ENCODE results near the gene QRICH2. TPM values are rescaled to one million over a fixed set of nuclear protein-coding genes. Genes with fewer than 3 reads are reported as not detected.

The QRICH2 gene
- total RNA-seq, 2 experiments from 2014 or later, result 3.6 to 3.7 TPM

DNA sequence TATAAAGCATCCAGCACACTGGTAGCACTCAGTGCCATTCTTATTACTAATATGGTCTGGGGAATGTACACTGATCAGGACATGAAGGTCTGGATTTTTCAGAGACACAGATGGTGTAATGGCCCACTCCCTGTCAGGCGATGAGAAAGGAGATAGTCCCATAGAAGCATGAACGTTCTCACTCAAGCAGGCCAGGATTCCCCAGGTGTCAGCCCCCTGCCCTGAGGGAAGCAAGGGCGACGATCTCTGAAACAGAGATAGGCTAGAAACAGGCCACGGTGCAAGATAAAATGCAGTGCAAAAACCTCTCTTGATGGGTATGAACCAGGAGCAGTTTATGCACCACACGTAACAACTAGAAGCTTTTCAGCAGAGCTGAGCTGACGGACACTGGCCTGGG lies 35.0 kb upstream of the QRICH2 start:
- ChIA-PET CTCF (no interaction called here), POLR2A (no interaction called here)
- H3K4me1 Mint-ChIP-seq, result no peaks in the 10 kb centered on the region
- no peaks in the 10 kb centered on the region for H3K9me3 Mint-ChIP-seq
- no peaks in the 10 kb centered on the region for H3K27me3 Mint-ChIP-seq
- no peak overlapping the region for H3K27ac Mint-ChIP-seq
- H3K4me3 Mint-ChIP-seq, result no peak overlapping the region
- no peak for DNase-seq
- peaks cover 30% of the 10 kb centered on the region for H3K36me3 Mint-ChIP-seq (ENCODE audit: low read depth)

DNA sequence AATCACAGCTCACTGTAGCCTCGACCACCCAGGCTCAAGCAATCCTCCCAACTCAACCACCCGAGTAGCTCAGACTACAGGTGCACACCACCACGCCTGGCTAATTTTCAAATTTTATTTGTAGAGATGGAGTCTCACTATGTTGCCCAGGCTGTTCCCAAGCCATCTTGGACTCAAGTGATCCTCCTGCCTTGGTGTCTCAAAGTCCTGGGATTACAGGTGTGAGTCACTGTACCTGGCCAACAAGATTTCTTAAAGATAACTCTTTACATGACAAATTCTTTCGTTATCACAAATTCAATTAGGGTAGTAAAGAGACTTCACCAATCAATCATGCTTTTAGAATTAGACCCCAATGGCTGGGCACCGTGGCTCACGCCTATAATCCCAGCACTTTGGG lies 33.2 kb upstream of the QRICH2 start:
- Mint-ChIP-seq H3K9me3 (no peaks in the 10 kb centered on the region), H3K4me3 (no peak overlapping the region), H3K36me3 (ENCODE audit: low read depth) (peaks cover 23% of the 10 kb centered on the region), H3K27me3 (no peaks in the 10 kb centered on the region), H3K27ac (no peak overlapping the region), H3K4me1 (peaks cover 3% of the 10 kb centered on the region)
- ChIA-PET POLR2A (interaction anchor here (0.6 kb wide), 1 partner anchor 423 kb away, joined by 3 read pairs; no protein-coding TSS in a partner anchor), CTCF (interaction anchor here (1.2 kb wide), 1 partner anchor 12 kb away, joined by 4 read pairs; the partner anchor contains the start of gene PRPSAP1)
- no peak for DNase-seq

DNA sequence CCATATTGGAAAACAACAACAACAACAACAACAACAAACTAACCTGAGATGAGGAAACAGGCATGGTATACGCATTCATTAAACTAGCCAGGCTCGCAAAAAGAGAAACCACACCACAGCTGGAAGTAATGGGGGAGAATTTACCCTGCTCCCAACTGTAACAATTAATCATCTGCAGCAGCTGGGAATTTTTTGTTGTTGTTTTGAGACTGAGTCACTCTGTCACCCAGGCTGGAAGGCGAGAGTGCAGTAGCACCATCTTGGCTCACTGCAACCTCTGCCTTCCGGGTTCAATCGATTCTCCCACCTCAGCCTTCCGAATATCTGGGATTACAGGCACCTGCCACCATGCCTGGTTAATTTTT lies 29.3 kb upstream of the QRICH2 start:
- H3K9me3 Mint-ChIP-seq, result no peaks in the 10 kb centered on the region
- H3K27ac Mint-ChIP-seq, result no peak overlapping the region
- H3K27me3 Mint-ChIP-seq, result no peaks in the 10 kb centered on the region
- H3K4me3 Mint-ChIP-seq, result no peak overlapping the region
- no peak for DNase-seq
- ChIA-PET POLR2A (no interaction called here), CTCF (interaction anchor here (0.6 to 1.1 kb wide), 2 partner anchors 15 to 972 kb away, joined by 3 read pairs; no protein-coding TSS in a partner anchor)
- peaks cover 16% of the 10 kb centered on the region for H3K36me3 Mint-ChIP-seq (ENCODE audit: low read depth)
- H3K4me1 Mint-ChIP-seq, result peaks cover 3% of the 10 kb centered on the region

DNA sequence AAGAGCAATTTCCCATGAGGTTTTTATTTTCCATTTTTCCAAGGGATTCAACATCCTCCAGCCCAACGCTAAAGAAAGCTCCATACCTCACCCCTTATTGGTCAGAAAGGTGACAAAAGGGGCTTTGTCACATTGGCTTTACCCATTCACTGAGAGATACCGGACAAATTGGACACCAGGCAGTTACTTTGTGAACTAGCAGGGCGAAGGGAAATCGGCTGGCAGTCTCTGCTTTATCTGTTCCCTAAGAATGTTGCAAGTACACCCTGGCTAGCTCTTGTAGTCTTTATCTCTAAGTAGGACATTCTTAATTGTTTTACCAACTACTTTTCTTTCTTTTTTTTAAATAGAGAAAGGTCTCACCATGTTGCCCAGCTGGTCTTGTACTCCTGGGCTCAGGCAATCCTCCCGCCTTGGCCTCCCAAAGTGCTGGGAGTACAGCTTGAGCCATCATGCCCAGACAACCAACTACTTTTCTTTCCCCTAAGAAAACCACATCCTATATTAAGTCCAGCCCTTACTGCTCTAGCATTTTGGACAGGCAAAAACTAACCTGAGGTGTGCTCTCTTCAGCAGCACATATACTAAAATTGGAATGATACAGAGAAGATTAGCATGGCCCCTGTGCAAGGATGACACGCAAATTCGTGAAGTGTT lies 28.8 kb upstream of the QRICH2 start:
- ChIA-PET POLR2A (no interaction called here), CTCF (interaction anchor here (1.1 kb wide), 1 partner anchor 16 kb away, joined by 3 read pairs; no protein-coding TSS in a partner anchor)
- Mint-ChIP-seq H3K9me3 (no peaks in the 10 kb centered on the region), H3K4me1 (peaks cover 3% of the 10 kb centered on the region), H3K27me3 (no peaks in the 10 kb centered on the region), H3K36me3 (ENCODE audit: low read depth) (peaks cover 12% of the 10 kb centered on the region), H3K4me3 (no peak overlapping the region), H3K27ac (no peak overlapping the region)
- no peak for DNase-seq

DNA sequence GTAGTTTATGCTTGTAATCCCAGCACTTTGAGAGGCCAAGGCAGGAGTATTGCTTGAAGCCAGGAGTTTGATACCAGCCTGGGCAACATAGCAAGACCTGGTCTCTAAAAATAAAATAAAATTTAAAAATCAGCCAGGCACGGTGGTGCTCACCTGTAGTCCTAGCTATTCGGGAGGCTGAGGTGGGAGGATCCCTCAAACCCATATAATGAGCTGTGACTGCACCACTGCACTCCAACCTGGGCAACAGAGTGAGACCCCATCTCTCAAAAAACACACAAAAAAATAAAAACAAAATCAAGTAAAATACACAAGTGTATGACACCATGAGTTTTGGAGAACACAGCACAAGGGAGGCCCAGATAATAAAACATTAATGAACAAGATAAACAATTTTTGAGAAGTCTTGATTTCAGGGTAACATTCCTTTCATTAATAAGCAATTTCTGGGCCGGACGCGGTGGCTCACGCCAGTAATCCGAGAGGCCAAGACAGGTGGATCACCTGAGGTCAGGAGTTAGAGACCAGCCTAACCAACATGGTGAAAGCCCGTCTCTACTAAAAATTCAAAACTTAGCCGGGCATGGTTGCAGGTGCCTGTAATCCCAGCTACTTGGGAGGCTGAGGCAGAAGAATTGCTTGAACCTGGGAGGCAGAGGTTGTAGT lies 27.8 kb upstream of the QRICH2 start:
- H3K27me3 Mint-ChIP-seq, result no peaks in the 10 kb centered on the region
- H3K4me1 Mint-ChIP-seq, result peaks cover 3% of the 10 kb centered on the region
- ChIA-PET CTCF (no interaction called here), POLR2A (no interaction called here)
- H3K27ac Mint-ChIP-seq, result no peak overlapping the region
- peaks cover 8% of the 10 kb centered on the region for H3K36me3 Mint-ChIP-seq (ENCODE audit: low read depth)
- H3K9me3 Mint-ChIP-seq, result no peaks in the 10 kb centered on the region
- H3K4me3 Mint-ChIP-seq, result no peak overlapping the region
- no peak for DNase-seq

DNA sequence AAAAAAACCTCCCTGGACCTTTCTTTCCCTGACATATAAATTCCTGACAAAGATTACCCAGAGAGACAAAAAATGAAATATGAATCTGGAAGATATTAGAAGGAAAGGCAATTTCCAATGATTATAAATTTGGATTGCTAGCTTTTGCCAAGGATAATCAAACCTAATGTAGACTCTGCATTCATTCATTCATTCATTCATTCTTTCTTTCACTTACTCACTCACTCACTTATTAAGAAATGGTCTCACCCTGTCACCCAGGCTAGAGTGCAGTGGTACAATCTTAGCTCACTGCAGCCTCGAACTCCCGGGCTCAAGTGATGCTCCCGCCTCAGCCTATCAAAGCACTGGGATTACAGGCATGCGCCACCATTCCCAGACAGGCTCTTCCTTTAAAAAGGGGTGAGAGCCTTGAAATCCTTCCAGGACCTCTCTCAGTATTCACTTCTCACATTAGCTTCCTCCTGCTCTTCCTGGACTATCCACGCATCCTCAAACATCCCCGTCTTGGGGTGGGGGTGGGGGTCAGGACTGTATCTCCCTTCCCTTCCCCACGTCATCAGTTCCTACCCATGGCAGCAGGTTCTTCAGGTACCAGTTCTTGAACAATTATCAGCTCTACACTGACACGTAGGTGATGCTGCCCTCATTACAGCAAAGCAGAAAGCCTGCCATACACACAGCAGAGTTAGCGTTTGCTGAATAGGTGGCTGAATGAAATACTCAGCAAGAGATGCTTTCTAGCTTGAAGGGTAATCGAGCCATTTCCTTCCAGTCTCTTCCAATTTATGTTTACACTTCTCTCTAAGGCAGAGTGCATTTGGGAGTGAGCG lies 25.8 kb upstream of the QRICH2 start:
- DNase-seq, result no peak
- CTCF ChIA-PET, result interaction anchor here (0.7 to 1.0 kb wide), 3 partner anchors 19 to 287 kb away, joined by 3 to 6 read pairs (median 4); no protein-coding TSS in a partner anchor
- H3K4me3 Mint-ChIP-seq, result no peak overlapping the region
- POLR2A ChIA-PET, result no interaction called here
- H3K4me1 Mint-ChIP-seq, result peaks cover 3% of the 10 kb centered on the region
- no peaks in the 10 kb centered on the region for H3K27me3 Mint-ChIP-seq
- H3K9me3 Mint-ChIP-seq, result no peaks in the 10 kb centered on the region
- peaks cover 14% of the 10 kb centered on the region for H3K36me3 Mint-ChIP-seq (ENCODE audit: low read depth)
- peak overlapping the region; percentile 57 for H3K27ac Mint-ChIP-seq

DNA sequence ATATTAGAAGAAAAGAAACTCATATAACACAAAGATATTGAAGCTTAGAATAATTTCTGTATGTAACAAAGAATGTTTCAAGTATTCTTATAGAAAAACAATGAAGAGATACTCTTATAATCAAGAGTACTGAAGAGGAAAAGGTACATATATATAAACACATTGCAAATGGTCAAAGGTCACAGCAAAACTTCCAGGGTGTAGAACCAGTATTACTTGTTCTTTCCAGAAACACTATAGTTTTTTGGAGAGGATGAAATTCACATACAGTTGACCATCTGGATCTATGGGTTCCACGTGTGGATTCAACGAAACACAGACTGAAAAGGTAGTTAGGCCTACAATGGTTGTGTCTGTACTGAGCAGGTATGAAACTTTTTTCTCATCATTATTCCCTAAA lies 23.0 kb upstream of the QRICH2 start:
- Mint-ChIP-seq H3K4me1 (no peaks in the 10 kb centered on the region), H3K36me3 (ENCODE audit: low read depth) (peaks cover 22% of the 10 kb centered on the region), H3K4me3 (no peak overlapping the region), H3K27ac (no peak overlapping the region), H3K27me3 (no peaks in the 10 kb centered on the region), H3K9me3 (no peaks in the 10 kb centered on the region)
- DNase-seq, result no peak
- ChIA-PET POLR2A (no interaction called here), CTCF (interaction anchor here (0.5 to 1.4 kb wide), 3 partner anchors 22 to 66 kb away, joined by 3 read pairs; no protein-coding TSS in a partner anchor)

DNA sequence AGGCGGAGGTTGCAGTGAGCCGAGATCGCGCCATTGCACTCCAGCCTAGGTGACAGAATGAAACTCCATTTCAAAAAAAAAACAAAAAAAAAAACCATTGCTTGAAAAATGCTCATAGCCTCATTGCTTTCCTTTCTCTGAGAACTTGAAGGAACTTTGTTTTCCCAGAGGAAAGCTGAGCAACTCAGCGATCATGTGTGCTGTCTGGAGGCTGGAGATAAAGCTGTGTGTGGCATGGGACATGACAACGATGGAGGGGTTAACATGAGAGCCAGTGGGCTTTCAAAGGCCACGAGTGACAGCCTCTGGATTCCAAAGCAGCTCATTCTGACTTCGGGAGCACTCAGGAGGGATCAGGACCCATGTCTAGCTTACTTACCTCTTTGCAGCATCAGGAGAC lies 21.6 kb upstream of the QRICH2 start:
- H3K4me1 Mint-ChIP-seq, result no peaks in the 10 kb centered on the region
- H3K36me3 Mint-ChIP-seq (ENCODE audit: low read depth), result peaks cover 24% of the 10 kb centered on the region
- no peak overlapping the region for H3K27ac Mint-ChIP-seq
- CTCF ChIA-PET, result interaction anchor here (0.6 to 1.4 kb wide), 6 partner anchors 24 to 1046 kb away, joined by 3 to 6 read pairs (median 3); partner anchors contain the start of gene PRPSAP1
- no peaks in the 10 kb centered on the region for H3K27me3 Mint-ChIP-seq
- POLR2A ChIA-PET, result interaction anchor here (0.6 kb wide), 2 partner anchors 19 to 231 kb away, joined by 4 to 10 read pairs; no protein-coding TSS in a partner anchor
- DNase-seq, result no peak
- no peaks in the 10 kb centered on the region for H3K9me3 Mint-ChIP-seq
- no peak overlapping the region for H3K4me3 Mint-ChIP-seq

DNA sequence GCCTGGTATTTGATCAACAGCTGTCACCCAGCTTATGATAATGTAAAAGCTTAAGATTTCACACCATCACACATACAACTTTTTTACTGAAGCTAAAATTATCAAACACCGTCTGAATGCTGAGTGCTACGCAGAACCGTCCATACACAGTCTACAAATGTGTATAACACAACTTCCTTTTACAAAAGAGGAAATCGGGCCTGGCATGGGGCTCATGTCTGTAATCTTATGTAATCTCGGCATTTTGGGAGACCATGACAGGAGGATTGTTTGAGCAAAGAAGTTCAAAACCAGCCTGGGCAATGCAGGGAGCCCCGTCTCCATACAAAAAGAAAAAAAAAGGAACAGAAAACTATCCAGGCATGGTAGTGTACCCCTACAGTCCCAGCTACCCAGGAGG lies 19.6 kb upstream of the QRICH2 start:
- ChIA-PET POLR2A (no interaction called here), CTCF (interaction anchor here (0.9 kb wide), 1 partner anchor 70 kb away, joined by 3 read pairs; no protein-coding TSS in a partner anchor)
- Mint-ChIP-seq H3K27ac (no peak overlapping the region), H3K9me3 (no peaks in the 10 kb centered on the region), H3K36me3 (ENCODE audit: low read depth) (peaks cover 33% of the 10 kb centered on the region), H3K4me1 (no peaks in the 10 kb centered on the region), H3K4me3 (no peak overlapping the region), H3K27me3 (no peaks in the 10 kb centered on the region)
- no peak for DNase-seq

DNA sequence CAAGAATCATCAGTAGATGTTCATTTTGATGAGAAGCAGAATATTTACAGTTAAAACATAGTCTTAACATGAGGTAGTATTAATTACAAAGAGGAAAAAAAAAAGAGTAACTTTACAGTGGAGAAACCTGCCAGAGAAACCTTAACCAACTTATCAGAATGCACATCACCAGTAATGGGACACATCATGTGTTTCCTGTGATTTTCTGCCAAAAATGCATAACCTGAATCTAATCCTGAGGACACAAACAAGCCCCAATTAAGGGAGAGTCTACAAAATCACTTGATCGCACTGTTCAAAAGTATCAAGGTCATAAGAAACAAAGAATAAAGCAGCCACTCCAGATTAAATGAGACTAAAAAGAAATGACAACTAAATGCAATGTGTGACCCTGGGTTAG lies 18.2 kb upstream of the QRICH2 start:
- no peak overlapping the region for H3K4me3 Mint-ChIP-seq
- H3K4me1 Mint-ChIP-seq, result no peaks in the 10 kb centered on the region
- H3K27ac Mint-ChIP-seq, result no peak overlapping the region
- CTCF ChIA-PET, result no interaction called here
- no peak for DNase-seq
- POLR2A ChIA-PET, result no interaction called here
- peaks cover 34% of the 10 kb centered on the region for H3K36me3 Mint-ChIP-seq (ENCODE audit: low read depth)
- H3K27me3 Mint-ChIP-seq, result no peaks in the 10 kb centered on the region
- H3K9me3 Mint-ChIP-seq, result no peaks in the 10 kb centered on the region

DNA sequence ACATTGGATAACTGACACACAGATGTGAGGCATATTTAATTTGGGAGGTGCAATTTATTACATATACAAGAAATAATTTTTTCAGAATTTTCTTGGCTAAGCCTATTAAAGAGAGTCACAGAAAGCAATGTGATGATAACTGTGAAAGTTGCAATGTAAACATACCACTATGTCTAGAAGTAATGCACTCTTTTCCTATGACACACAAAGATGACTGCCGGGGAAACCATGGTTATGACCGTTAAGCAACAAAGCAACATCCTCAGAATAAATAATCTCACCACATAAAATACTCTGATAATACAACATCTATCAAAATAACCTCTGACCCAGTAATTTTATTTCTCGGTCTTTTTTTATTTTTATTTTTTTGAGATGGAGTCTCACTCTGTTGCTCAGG lies 10.5 kb upstream of the QRICH2 start:
- CTCF ChIA-PET, result interaction anchor here (0.6 to 1.4 kb wide), 2 partner anchors 269 to 324 kb away, joined by 3 to 5 read pairs; no protein-coding TSS in a partner anchor
- Mint-ChIP-seq H3K36me3 (ENCODE audit: low read depth) (peaks cover 15% of the 10 kb centered on the region), H3K9me3 (no peaks in the 10 kb centered on the region), H3K27me3 (no peaks in the 10 kb centered on the region), H3K4me3 (no peak overlapping the region), H3K27ac (no peak overlapping the region), H3K4me1 (peaks cover 12% of the 10 kb centered on the region)
- POLR2A ChIA-PET, result no interaction called here
- DNase-seq, result no peak

DNA sequence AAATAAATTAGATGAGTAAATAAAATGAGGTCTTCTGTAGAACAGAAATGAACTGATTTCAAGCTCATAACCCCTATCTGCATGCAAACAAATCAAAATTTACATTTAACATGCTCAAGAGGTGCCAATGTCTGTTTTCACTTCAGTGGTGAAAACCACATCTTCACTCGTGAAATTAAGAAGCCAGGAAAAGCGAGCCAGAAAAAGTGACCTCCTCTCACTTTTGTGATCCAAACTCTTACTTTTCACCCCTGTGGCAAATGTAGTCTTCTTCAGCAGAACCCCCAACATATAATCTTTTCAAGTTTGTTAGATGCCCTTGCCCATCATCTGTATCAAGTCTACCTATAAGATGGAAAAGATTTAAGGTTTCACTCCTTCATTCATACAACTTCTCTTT lies 9.5 kb upstream of the QRICH2 start:
- no peaks in the 10 kb centered on the region for H3K9me3 Mint-ChIP-seq
- ChIA-PET POLR2A (no interaction called here), CTCF (interaction anchor here (1.4 kb wide), 1 partner anchor 268 kb away, joined by 3 read pairs; no protein-coding TSS in a partner anchor)
- no peaks in the 10 kb centered on the region for H3K27me3 Mint-ChIP-seq
- H3K36me3 Mint-ChIP-seq (ENCODE audit: low read depth), result peaks cover 19% of the 10 kb centered on the region
- no peak overlapping the region for H3K27ac Mint-ChIP-seq
- H3K4me3 Mint-ChIP-seq, result no peak overlapping the region
- DNase-seq, result no peak
- H3K4me1 Mint-ChIP-seq, result peaks cover 12% of the 10 kb centered on the region
